G401 (cell line): ENCODE measurements around the gene SPI1. TPM values are rescaled to one million over a fixed set of nuclear protein-coding genes. Genes with fewer than 3 reads are reported as not detected.
"Not testable (repeated sequence)": the region's sequence is repeated elsewhere in the genome, so short reads cannot be mapped to it uniquely, and the experiment has no call there.

Experiments used
- DNase-seq: peaks from one replicate; pipeline ENCODE4 v3.0.0-alpha.2; 2015; ENCODE audit warnings: low spot score
- in situ Hi-C: cut with HindIII; loops from 2 replicates; pipeline ENCODE4 v1.10.0; 2016; ENCODE audit warnings: low sequenced_read_pairs, mixed read lengths
- total RNA-seq: library from RNA; depleted of rRNA; stranded (reverse); fragments of >200 nt; shearing (Covaris generic); gene quantifications from 2 replicates; pipeline ENCODE4 v1.2.3, GENCODE V29; 2014

SPI1 gene
- total RNA-seq, 1 experiment from 2014 or later: not detected

GRCh38 chr11:47348131-47348802 is 30.1 kb downstream of the SPI1 start:
- DNase-seq: no peak
- in situ Hi-C loops: no loop called here

DNA sequence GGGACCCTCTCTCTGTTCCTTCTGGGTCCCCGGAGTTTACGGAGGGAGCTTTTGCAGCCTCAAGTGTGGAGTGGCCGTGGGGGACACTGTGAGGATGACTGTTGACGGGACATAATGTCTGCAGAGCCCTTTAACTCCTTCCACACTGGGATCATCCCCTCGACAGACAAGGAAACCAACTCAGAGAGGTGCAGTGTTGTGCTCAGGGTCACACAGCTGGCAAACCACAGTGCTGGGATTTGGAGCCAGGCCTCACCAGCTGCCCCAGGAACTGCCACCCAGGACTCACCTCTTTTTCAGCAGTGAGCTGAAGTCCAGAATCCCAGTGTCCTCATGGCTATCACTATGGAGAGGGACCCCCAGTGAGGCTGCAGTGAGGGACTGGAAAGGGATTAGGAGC is 31.2 kb downstream of the SPI1 start:
- DNase-seq: no peak
- in situ Hi-C loops: no loop called here

DNA sequence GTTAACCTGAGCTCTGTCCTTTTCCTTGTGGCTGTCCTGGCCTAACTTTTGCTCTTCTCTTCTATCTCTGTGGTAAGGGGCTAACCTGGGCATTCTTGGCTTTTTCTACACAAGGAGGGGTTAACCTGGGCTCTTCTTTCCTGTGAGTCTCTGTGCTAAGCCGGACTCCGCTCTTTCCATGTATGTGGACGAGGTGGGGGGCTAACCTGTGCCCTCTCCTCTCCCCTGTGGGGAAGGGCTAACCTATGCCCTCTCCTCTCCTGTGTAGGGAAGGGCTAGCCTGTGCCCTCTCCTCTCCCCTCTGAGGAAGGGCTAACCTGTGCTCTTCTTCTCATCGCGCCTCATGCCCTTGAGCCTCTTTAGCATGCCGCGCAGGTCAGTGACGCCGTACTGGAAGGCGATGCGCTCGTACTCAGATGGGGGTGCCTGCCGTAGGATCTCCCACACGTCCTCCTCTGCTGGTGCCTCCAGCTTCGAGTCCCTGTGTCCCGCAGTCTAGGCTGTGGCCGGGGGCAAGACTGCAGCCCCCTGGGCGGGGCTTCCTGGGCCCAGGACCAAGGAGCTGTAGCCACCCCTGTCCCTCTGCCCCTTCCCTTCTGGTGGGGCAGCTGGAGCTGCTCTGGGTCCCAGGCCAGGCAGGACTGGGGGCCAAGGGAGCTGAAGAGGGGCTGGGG is 32.3 kb downstream of the SPI1 start:
- in situ Hi-C loops: no loop called here
- no peak for DNase-seq

GRCh38 chr11:47342854-47343253 is 35.5 kb downstream of the SPI1 start:
- DNase-seq: no peak
- in situ Hi-C loops: no loop called here

- in situ Hi-C loops: no loop called here
- no peak for DNase-seq
Observed at GRCh38 chr11:47342036-47342803, 36.1 kb downstream of the SPI1 start.

GRCh38 chr11:47340980-47341775 is 37.2 kb downstream of the SPI1 start:
- in situ Hi-C loops: no loop called here
- DNase-seq: no peak

- in situ Hi-C loops: no loop called here
Observed at GRCh38 chr11:47340010-47340409, 38.3 kb downstream of the SPI1 start.

DNA sequence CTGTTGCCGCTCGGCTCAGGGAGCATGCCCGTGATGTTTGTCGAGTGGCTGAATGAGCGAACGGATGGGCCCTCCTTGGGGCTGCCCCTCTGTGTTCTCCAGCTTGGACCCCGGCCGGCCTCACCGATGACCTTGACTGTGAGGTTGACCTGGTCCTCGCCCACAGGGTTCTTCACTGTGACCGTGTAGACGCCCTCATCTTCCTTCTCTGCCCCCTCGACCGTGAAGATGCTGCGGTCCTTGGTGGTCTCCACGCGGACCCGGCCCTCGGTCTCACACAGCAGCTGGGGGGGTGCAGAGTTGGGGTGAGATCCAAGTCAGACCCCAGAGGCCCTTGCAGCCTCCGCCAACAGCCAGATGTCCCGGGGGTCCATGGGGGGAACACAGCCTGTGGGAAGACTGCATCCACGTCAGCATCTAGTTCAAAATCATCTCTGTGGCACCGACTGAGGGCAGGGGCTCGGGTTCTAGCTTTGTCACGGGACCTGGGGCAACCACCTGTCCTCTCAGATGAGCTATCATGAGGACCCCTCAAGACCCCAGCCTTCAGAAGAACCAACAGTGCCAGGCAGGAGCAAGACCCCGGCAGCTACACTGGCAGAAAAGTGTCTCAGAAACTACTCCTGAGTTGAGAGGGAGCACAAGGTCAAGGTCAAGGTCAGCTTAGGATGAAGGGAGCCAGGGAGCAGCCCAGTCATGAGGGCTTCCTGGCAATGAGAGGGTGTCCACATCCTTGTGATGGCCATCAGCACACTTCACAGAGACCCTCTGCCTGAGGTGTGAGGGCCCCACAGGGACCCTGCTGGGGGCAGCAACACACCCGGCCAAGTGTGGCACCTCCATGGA is 39.7 kb downstream of the SPI1 start:
- in situ Hi-C loops: no loop called here
- no peak for DNase-seq

More at GRCh38 chr11:47340010-47340409, 38.3 kb downstream of the SPI1 start:
- DNase-seq: no peak

GRCh38 chr11:47337229-47337924 is 41.0 kb downstream of the SPI1 start:
- no peak for DNase-seq
- in situ Hi-C loops: no loop called here

- DNase-seq: no peak
- in situ Hi-C loops: no loop called here
Observed at GRCh38 chr11:47336595-47336994, 41.8 kb downstream of the SPI1 start.

- in situ Hi-C loops: no loop called here
- DNase-seq: no peak
Observed at GRCh38 chr11:47335733-47336132, 42.6 kb downstream of the SPI1 start.

DNA sequence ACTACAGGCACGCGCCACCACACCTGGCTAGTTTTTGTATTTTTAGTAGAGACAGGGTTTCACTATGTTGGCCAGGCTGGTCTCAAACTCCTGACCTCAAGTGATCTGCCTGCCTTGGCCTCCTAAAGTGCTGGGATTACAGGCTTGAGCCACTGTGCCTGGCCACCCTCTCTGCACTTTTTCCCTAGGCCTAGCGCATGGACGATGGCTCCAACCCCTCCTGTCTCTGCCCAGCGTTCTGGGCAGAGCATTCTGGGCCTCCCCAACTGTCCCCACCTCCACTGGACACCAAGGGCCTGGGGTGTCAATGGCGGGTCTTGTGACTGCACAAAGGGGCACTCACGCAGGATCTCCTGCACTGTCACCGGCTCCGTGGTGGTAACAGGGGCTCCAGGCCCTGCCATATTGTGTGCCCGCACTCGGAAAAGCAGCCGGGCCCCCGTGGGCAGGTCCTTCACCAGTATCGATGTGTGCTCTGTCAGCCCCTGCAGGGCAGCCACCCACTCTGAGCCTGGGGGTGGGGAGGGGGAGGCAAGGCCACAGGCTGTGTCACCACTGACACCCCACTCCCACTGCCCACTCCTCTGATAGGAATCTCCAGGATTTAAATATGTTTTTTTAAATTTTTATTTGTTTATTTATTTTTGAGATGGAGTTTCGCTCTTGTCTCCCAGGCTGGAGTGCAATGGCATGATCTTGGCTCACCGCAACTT is 43.5 kb downstream of the SPI1 start:
- DNase-seq, in situ Hi-C loops: not testable (repeated sequence)

DNA sequence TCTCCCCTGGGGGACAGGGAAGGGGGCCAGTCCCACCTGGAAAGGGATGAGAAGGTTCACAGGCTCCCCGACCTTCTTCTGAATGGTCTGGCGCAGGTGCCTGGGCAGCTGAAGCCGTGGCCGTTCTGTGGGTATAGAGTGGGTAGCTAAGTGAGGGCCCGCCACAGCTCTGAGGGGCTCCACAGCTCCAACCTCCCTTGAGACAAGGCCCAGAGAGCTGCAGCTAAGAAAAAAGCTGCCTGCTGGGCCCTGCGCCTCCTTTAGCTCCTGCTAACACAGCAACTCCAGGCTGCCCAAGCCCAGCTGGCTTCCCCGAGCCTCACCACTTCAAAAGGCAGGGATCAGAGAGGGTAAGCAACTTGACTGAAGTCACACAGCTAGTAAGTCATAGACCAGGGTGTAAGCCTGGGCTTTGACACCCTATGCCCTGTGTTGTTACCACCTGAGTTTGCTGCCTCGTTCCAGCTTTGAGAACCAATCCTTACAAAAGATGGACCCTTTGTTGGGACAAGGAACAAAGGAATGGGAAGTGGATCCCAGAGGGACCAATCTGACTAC is 44.4 kb downstream of the SPI1 start:
- in situ Hi-C loops: no loop called here

GRCh38 chr11:47333526-47333845 is 44.9 kb downstream of the SPI1 start:
- no peak for DNase-seq
- in situ Hi-C loops: no loop called here

More for the DNA sequence above, 44.4 kb downstream of the SPI1 start:
- DNase-seq: no peak

DNA sequence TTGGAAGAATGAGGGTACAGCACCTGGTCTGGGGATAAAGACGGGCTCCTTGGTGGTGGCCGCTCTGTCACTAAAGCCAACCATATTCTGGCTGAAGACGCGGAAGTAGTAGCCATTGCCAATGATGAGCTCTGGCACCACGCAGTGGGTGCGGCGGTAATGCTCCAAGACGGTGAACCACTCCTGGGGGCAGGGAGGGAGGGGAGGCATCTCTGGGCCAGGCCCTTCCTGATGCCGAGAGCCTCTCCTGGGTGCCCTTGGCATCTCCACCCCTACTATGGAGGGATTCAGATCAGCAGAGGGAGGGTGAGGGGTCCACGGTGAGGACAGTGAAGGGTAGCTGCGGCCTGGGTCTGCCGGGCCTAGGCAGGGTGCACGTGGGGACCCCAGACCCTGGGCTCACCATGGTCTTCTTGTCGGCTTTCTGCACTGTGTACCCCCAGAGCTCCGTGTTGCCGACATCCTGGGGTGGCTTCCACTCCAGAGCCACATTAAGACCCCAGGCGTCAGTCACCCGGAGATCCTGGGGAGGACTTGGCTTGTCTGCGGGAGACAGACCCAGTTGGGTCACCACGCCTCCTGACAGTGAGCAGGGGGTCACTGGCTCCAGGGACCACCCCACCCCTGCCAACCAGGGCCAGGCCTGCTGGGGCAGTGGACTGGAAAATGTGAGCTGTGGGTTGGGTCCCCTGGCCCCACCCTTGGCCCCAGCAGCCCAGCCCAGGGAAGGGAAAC is 45.4 kb downstream of the SPI1 start:
- in situ Hi-C loops: no loop called here

GRCh38 chr11:47332303-47332711 is 46.0 kb downstream of the SPI1 start:
- in situ Hi-C loops: no loop called here
- no peak for DNase-seq

More for the DNA sequence above, 45.4 kb downstream of the SPI1 start:
- no peak for DNase-seq
